ENCODE measurements around the gene MYO5B. TPM values are rescaled to one million over a fixed set of nuclear protein-coding genes. Genes with fewer than 3 reads are reported as not detected.

Gene MYO5B
- total RNA-seq, 2 experiments from 2014 or later, result not detected

- TF ChIP-seq EZH2phosphoT487 (IDR thresholded peaks at IDR 0.05; ENCODE audit: borderline replicate concordance, low read depth, low read length) (no peak), CTCF (conservative IDR thresholded peaks at IDR 0.05; ENCODE audit: low read length) (no peak)
Measured at GRCh38 chr18:50151926-50152325, 43.0 kb downstream of the MYO5B start.

GRCh38 chr18:50144540-50144939, 50.4 kb downstream of the MYO5B start:
- H3K4me3 ChIP-seq (ENCODE audit: low read depth, low read length, poor library complexity, severe bottlenecking), result no peak overlapping the region
- no peak for DNase-seq (ENCODE audit: low spot score)
- TF ChIP-seq CTCF (conservative IDR thresholded peaks at IDR 0.05; ENCODE audit: low read length), result no peak
- TF ChIP-seq EZH2phosphoT487 (IDR thresholded peaks at IDR 0.05; ENCODE audit: borderline replicate concordance, low read depth, low read length), result no peak
- no peak overlapping the region for H2AFZ ChIP-seq (ENCODE audit: low read length)
- H3K9me3 ChIP-seq (ENCODE audit: low read length), result no peaks in the 10 kb centered on the region
- H3K4me1 ChIP-seq (ENCODE audit: insufficient read depth, low read length, poor library complexity, severe bottlenecking), result no peaks in the 10 kb centered on the region
- no peak overlapping the region for H3K27ac ChIP-seq (ENCODE audit: low read depth, low read length, poor library complexity, severe bottlenecking)
- POLR2A ChIA-PET, result interaction anchor here (0.7 kb wide), 1 partner anchor 245 kb away, joined by 5 read pairs; no protein-coding TSS in a partner anchor
- H4K20me1 ChIP-seq (ENCODE audit: insufficient read depth, low read length), result no peaks in the 10 kb centered on the region
- H3K79me2 ChIP-seq (ENCODE audit: insufficient read depth, low read depth, low read length), result no peaks in the 10 kb centered on the region
- CTCF ChIA-PET (ENCODE audit: unreplicated experiment), result no interaction called here
- no peaks in the 10 kb centered on the region for H3K9me2 ChIP-seq (ENCODE audit: insufficient read depth, low read length)
- intact Hi-C loops (cut with micrococcal nuclease; ENCODE audit: unreplicated experiment), result no loop called here
- H3K36me3 ChIP-seq (ENCODE audit: insufficient read depth, low read length), result no peaks in the 10 kb centered on the region
- BruUV-seq (replicated peaks), result no TSS peak
- no peak overlapping the region for H3K4me2 ChIP-seq (ENCODE audit: low read length)

More at GRCh38 chr18:50151926-50152325, 43.0 kb downstream of the MYO5B start:
- H3K4me1 ChIP-seq (ENCODE audit: insufficient read depth, low read length, poor library complexity, severe bottlenecking), result no peaks in the 10 kb centered on the region
- no peak overlapping the region for H3K4me3 ChIP-seq (ENCODE audit: low read depth, low read length, poor library complexity, severe bottlenecking)
- BruUV-seq (replicated peaks), result no TSS peak
- POLR2A ChIA-PET, result no interaction called here
- no peak for DNase-seq (ENCODE audit: low spot score)
- no peak overlapping the region for H3K27ac ChIP-seq (ENCODE audit: low read depth, low read length, poor library complexity, severe bottlenecking)
- intact Hi-C loops (cut with micrococcal nuclease; ENCODE audit: unreplicated experiment), result no loop called here
- H3K9me3 ChIP-seq (ENCODE audit: low read length), result no peaks in the 10 kb centered on the region
- CTCF ChIA-PET (ENCODE audit: unreplicated experiment), result no interaction called here
- H3K36me3 ChIP-seq (ENCODE audit: insufficient read depth, low read length), result no peaks in the 10 kb centered on the region
- H4K20me1 ChIP-seq (ENCODE audit: insufficient read depth, low read length), result no peaks in the 10 kb centered on the region
- no peaks in the 10 kb centered on the region for H3K9me2 ChIP-seq (ENCODE audit: insufficient read depth, low read length)
- H3K79me2 ChIP-seq (ENCODE audit: insufficient read depth, low read depth, low read length), result no peaks in the 10 kb centered on the region
- no peak overlapping the region for H2AFZ ChIP-seq (ENCODE audit: low read length)
- no peak overlapping the region for H3K4me2 ChIP-seq (ENCODE audit: low read length)

- no peak overlapping the region for H2AFZ ChIP-seq (ENCODE audit: low read length)
- H3K27ac ChIP-seq (ENCODE audit: low read depth, low read length, poor library complexity, severe bottlenecking), result no peak overlapping the region
- ChIA-PET CTCF (ENCODE audit: unreplicated experiment) (no interaction called here), POLR2A (no interaction called here)
- no peak overlapping the region for H3K4me3 ChIP-seq (ENCODE audit: low read depth, low read length, poor library complexity, severe bottlenecking)
- no peaks in the 10 kb centered on the region for H3K4me1 ChIP-seq (ENCODE audit: insufficient read depth, low read length, poor library complexity, severe bottlenecking)
- H4K20me1 ChIP-seq (ENCODE audit: insufficient read depth, low read length), result no peaks in the 10 kb centered on the region
- no peaks in the 10 kb centered on the region for H3K9me3 ChIP-seq (ENCODE audit: low read length)
- no peak for DNase-seq (ENCODE audit: low spot score)
- H3K36me3 ChIP-seq (ENCODE audit: insufficient read depth, low read length), result no peaks in the 10 kb centered on the region
- BruUV-seq (replicated peaks), result no TSS peak
- no peak overlapping the region for H3K4me2 ChIP-seq (ENCODE audit: low read length)
- no peaks in the 10 kb centered on the region for H3K79me2 ChIP-seq (ENCODE audit: insufficient read depth, low read depth, low read length)
- intact Hi-C loops (cut with micrococcal nuclease; ENCODE audit: unreplicated experiment), result no loop called here
- no peaks in the 10 kb centered on the region for H3K9me2 ChIP-seq (ENCODE audit: insufficient read depth, low read length)
- TF ChIP-seq CTCF (conservative IDR thresholded peaks at IDR 0.05; ENCODE audit: low read length), result no peak
- no peak for TF ChIP-seq EZH2phosphoT487 (IDR thresholded peaks at IDR 0.05; ENCODE audit: borderline replicate concordance, low read depth, low read length)
Measured at GRCh38 chr18:50143886-50144285, 51.1 kb downstream of the MYO5B start.
